Mesodermal cell (in vitro differentiated cells): Measurements from ENCODE around the gene TMEM106B.
"Not testable (repeated sequence)": the region's sequence is repeated elsewhere in the genome, so short reads cannot be mapped to it uniquely, and the experiment has no call there.

Experiments used
- H3K27ac ChIP-seq: 2 replicates; pipeline ENCODE4 v1.7.0; 2013; ENCODE audit warnings: mild to moderate bottlenecking, low read depth, low read length, moderate library complexity; ENCODE audit not compliant: severe bottlenecking
- H3K36me3 ChIP-seq: 2 replicates; pipeline ENCODE4 v1.7.1; 2013; ENCODE audit warnings: mild to moderate bottlenecking, low read length, moderate library complexity; ENCODE audit not compliant: control insufficient read depth, insufficient read depth
- H3K4me1 ChIP-seq: one replicate; pipeline ENCODE4 v1.7.1; 2013; ENCODE audit warnings: mild to moderate bottlenecking, low read length; ENCODE audit not compliant: insufficient read depth, control insufficient read depth, poor library complexity, severe bottlenecking
- H3K4me3 ChIP-seq: 2 replicates; pipeline ENCODE4 v1.7.0; 2013; ENCODE audit warnings: low read length, control low read depth, mild to moderate bottlenecking; ENCODE audit not compliant: insufficient read depth, poor library complexity, severe bottlenecking; ENCODE audit errors: extremely low read depth
- H3K9me3 ChIP-seq: 2 replicates; pipeline ENCODE4 v1.7.1; 2013; ENCODE audit warnings: mild to moderate bottlenecking, low read length, moderate library complexity; ENCODE audit not compliant: control insufficient read depth
- whole genome bisulfite sequencing, 2 experiments: methylation state at CpG; one replicate each; pipeline ENCODE4 v1.1.5; 2013; ENCODE audit warnings: missing lambda C conversion rate in 2 of 2; ENCODE audit not compliant: insufficient coverage in 2 of 2; 5-methylcytosine and 5-hydroxymethylcytosine counted together

Gene TMEM106B

DNA sequence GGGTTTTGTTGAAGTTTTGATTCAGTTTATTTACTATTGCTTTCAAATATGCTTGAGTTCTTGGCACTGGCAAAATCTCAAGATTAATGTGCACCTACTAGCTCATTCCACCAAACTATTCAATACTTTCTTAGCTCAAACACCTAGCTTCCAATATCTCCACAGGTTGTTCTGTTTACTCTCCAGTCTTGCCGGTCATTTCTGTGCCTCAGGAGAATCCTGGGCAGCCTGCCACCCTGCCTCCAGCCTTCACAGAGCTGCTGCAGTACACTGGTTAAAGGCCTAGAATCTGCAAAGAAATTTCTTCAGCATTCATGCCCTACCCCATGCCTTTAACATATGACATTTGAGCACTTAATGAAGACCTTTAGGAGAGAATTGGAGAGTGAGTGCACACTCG, 4.0 kb upstream of the TMEM106B start:
- no peak overlapping the region for H3K27ac ChIP-seq
- no peaks in the 10 kb centered on the region for H3K9me3 ChIP-seq
- WGBS, 2 experiments, result 73 to 86% methylated on average over 1 to 2 of the region's 2 CpGs
- no peaks in the 10 kb centered on the region for H3K4me1 ChIP-seq
- H3K36me3 ChIP-seq, result no peaks in the 10 kb centered on the region
- H3K4me3 ChIP-seq, result no peak overlapping the region

DNA sequence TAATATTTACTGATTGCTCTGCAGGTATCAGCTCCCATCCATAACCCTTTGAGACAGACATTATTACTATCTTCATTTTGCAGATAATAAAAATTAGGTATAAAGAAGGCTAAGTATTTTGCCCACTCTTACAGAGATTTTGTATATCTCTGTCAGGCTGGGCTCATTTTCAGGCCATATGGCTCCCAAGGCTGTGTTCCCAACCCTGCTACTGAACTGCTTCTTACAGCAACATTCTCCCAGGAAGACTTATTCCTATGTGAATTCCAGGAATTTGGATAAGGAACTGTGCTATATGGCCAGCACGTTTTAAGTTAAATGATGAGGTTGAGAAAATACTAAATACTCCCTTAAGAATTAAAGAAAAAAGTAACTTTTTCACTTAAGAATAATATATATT, 1.9 kb upstream of the TMEM106B start:
- Histone ChIP-seq H3K9me3 (no peaks in the 10 kb centered on the region), H3K4me1 (no peaks in the 10 kb centered on the region), H3K4me3 (no peak overlapping the region), H3K36me3 (no peaks in the 10 kb centered on the region), H3K27ac (no peak overlapping the region)
- no CpG with 5 or more reads among the region's 1 CpG for WGBS, 2 experiments

DNA sequence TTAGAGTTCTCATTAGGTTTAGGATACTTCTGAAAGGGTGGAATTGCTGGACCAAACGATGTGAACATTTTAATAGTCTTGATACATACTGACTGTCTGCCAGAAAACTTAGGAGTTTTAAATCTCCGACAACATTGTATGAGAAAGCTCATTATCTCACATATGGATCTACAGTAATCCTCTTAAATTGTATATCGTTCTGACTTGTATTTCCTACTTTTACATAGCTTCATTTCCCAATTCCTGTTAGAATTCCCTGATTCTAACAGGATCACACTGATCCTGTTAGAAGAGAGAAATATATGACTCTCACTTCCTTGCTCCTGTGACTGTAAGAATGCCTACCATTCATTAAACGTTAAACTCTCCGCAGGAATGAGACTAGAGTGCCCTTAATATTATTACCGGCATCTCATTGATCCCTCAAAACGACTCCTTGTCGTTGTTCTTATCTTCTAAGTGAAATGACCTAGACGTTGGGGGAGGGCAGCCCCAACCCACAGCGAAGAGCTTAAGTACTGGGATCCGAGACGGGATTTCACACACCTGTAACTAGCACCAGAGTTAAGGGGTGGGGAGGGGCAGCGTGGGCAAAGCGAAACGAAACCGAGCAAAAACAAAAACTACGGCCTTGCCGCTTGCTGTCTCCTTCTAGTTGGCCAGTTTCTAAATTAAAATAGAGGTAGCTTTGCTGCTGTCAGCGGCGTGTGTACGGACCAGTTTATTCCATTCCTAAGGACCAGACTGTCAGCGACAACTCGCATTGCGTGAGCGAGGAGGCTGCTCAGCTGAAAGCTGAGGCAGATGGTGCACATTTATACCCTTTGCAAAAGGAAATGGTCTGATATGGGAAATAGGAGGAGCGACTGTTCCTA, 678 bp upstream of the TMEM106B start:
- Histone ChIP-seq H3K27ac (no peak overlapping the region), H3K9me3 (no peaks in the 10 kb centered on the region), H3K36me3 (peaks cover 6% of the 10 kb centered on the region), H3K4me1 (no peaks in the 10 kb centered on the region), H3K4me3 (peak overlapping the region; percentile 72)
- WGBS, 2 experiments, result 0 to 10% methylated on average over 12 to 21 of the region's 26 CpGs

DNA sequence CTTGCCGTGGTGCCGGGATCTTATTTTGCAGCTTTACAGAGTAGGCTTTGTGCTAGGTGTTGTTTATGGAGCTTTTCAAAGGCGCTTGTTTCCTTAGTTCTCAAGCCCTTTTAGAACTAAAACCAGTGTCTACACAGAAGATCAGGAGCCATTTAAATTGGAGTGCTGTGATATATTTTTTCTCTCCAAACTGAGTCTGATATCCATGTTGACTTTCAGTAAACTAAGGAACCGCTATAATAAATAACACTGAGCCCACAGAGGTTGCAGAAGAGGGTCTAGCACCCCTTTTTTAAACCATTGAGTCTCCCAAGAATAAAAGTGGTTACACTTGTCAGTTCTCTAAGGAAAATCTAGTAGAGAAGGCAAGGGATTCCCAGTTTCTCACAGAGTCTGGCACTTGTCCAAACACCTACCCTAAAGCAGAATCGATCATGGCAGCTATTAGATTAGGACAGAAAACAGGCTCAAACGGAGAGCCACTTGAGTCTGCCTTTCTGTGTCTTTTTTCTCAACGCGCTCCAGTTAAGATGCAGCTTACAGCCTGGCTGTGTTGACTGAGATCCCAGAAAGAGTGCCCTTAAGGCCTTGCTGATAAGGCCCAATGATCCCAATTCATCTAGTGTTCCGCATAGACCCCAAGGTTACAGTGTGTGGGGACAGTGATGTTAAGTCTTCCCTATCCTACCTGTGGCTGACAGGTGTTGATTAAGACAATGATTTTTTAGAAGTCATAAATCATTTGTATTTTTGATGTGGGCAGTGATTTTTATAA, 804 bp downstream of the TMEM106B start:
- peaks cover 15% of the 10 kb centered on the region for H3K36me3 ChIP-seq

DNA sequence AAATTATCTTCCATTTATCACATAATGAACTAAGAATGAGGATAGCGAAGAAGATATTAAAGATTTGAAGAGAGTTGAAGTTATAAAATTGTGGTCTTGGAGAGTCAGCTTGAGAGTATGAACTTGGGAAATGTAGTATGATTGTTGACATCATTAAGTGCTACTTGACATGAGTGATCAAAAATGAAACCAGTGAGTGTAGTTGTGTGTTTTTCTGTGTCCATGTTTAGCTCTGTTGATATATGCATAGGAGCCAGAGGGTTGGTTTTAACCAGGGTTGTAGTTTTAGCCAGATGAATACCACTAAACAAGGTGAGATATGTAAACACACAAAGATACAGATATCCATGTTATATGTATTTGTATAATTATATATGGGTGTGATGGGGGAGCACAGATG, 6.2 kb downstream of the TMEM106B start:
- H3K4me1 ChIP-seq, result no peaks in the 10 kb centered on the region
- H3K9me3 ChIP-seq, result no peaks in the 10 kb centered on the region
- H3K27ac ChIP-seq, result no peak overlapping the region
- WGBS, 2 experiments, result 100% methylated on average over 1 of the region's 1 CpG
- H3K36me3 ChIP-seq, result peaks cover 23% of the 10 kb centered on the region
- H3K4me3 ChIP-seq, result no peak overlapping the region

More for the DNA sequence above, 804 bp downstream of the TMEM106B start:
- peak overlapping the region; percentile 72 for H3K4me3 ChIP-seq
- WGBS, 2 experiments, result 45 to 66% methylated on average over 4 to 8 of the region's 9 CpGs
- peak overlapping the region; percentile 87 for H3K27ac ChIP-seq
- no peaks in the 10 kb centered on the region for H3K4me1 ChIP-seq
- no peaks in the 10 kb centered on the region for H3K9me3 ChIP-seq

DNA sequence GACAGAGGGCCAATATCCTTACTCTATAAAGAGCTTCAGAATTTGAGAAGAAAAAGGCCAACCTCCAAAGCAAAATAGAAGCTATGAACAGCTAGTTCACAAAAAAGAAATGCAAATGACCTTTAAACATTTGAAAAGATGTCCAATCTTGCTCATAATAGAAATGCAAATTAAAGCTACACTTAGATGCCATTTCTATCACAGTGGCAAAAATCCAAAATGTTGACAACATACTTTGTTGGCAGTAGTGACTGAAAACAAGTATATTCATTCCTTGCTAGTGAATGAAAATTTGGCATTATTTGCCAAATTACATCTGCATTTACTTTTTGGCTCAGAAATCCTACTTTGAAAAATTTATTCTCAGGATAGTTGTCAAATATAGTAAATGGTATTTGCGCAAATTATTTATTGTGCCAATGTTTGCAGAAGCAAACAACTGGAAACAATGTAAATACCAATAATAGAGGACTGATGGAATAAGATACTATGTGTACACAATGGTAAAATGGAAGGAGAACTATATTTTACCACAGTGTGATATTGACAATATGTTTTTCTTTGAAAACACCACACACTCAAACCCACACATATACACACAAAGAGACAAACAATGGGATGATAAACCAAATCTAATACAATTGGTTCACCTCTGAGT, 9.4 kb downstream of the TMEM106B start:
- Histone ChIP-seq H3K27ac (no peak overlapping the region), H3K9me3 (no peaks in the 10 kb centered on the region), H3K4me3 (no peak overlapping the region), H3K4me1 (no peaks in the 10 kb centered on the region), H3K36me3 (peaks cover 29% of the 10 kb centered on the region)
- WGBS, 2 experiments, result no CpG with 5 or more reads among the region's 1 CpG

DNA sequence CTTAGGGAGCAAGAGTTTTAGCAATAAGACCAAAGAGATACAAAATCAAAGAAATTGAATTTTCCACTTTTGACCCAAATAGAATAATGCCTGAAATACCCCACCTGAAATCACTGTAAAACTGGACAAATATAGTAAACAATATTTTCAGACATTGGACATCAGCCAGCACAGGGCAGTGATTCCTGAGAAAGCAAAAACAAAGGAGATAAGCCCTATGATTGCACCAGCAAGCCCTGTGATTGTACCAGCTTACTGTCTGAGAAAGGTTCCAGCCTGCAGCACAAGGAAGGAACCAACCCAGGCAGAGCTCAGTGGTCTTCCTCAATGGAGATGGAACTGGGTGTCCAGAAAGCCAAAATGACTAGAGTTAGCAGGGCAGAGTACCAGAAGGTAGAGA, 10.3 kb downstream of the TMEM106B start:
- H3K4me1 ChIP-seq, result no peaks in the 10 kb centered on the region
- H3K9me3 ChIP-seq, result no peaks in the 10 kb centered on the region
- H3K36me3 ChIP-seq, result peaks cover 28% of the 10 kb centered on the region
- H3K27ac ChIP-seq, result no peak overlapping the region
- no peak overlapping the region for H3K4me3 ChIP-seq

DNA sequence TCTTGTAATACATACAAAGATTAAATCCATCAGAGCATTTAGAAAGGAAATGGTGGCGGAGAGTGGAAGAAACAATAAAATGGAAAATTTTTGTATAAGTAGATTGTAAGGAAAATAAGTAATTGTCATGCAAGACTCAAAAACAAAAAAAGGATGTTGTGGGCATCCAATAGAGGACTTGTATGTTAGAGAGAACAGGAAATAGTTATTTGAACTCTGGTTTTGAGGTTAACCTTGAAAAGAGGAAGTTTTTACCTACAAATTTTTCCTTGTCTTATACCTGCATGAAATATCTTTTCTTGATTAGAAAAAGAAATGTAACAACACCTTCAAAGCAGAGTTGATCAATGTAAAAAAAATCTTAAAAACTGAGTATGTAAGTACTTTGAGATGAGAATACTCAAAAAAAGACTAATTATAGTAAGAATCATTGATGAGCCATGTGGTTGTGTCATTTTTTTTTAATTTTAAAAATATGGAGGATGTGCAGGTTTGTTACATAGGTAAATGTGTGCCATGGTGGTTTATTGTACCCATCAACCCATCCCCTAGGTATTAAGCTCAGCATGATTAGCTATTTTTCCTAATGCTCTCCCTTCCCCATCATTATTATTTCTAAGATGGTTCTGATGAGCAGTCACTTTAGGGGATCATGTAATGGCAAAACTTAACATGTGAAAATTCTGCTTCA, 11.9 kb downstream of the TMEM106B start:
- Histone ChIP-seq H3K4me1 (no peaks in the 10 kb centered on the region), H3K36me3 (peaks cover 26% of the 10 kb centered on the region), H3K9me3 (no peaks in the 10 kb centered on the region), H3K4me3 (no peak overlapping the region), H3K27ac (no peak overlapping the region)
- WGBS, 2 experiments, result 100% methylated on average over 1 of the region's 1 CpG; no CpG with 5 or more reads in 1 of the 2 experiments

DNA sequence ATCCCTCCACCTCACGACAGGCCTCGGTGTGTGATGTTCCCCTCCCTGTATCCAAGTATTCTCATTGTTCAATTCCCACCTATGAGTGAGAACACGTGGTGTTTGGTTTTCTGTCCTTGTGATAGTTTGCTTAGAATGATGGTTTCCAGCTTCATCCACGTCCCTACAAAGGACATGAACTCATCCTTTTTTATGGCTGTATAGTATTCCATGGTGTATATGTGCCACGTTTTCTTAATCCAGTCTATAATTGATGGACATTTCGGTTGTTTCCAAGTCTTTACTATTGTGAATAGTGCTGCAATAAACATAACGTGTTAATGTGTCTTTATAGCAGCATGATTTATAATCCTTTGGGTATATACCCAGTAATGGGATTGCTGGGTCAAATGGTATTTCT, 13.9 kb downstream of the TMEM106B start:
- H3K9me3 ChIP-seq, H3K27ac ChIP-seq, H3K4me3 ChIP-seq, H3K4me1 ChIP-seq: not testable (repeated sequence)
- 88 to 93% methylated on average over 2 to 4 of the region's 7 CpGs for WGBS, 2 experiments
- H3K36me3 ChIP-seq, result peaks cover 22% of the 10 kb centered on the region

DNA sequence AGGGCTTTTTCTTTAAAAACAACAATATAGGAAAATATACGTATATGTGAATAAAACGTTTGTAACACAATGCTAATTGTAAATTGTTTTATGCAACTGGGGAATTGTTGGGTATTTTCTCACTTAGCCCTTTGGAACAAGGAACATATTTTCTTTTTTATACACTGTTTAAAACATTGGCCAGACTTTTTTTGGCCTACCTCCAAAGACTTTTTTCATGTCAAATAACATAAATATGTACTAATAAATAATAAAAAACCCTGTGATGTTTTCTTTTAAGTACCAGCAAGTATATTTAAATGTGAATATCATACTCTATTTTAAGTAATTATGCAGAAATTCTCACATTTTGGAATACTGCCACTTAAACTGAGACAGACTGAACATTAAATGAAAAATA, 15.7 kb downstream of the TMEM106B start:
- no peak overlapping the region for H3K4me3 ChIP-seq
- H3K4me1 ChIP-seq, result no peaks in the 10 kb centered on the region
- H3K9me3 ChIP-seq, result no peaks in the 10 kb centered on the region
- WGBS, 2 experiments, result no CpG with 5 or more reads among the region's 2 CpGs
- no peak overlapping the region for H3K27ac ChIP-seq
- peaks cover 22% of the 10 kb centered on the region for H3K36me3 ChIP-seq
